OCI-LY1 (cell line): ENCODE results near the gene IL1RAPL1.

Experiments
- CTCF ChIP-seq: fragments of 200-600 bp; sonication (generic), shearing (Covaris generic); IDR thresholded peaks from 2 replicates; pipeline ENCODE4 v1.5.1; 2017; ENCODE audit warnings: mild to moderate bottlenecking, antibody characterized with exemption, low read length, moderate library complexity, mixed read lengths
- EZH2 ChIP-seq: fragments of 200-600 bp; sonication (generic), shearing (Covaris generic); IDR thresholded peaks from 2 replicates; pipeline ENCODE4 v1.8.0; 2017; ENCODE audit warnings: borderline replicate concordance, mixed run types, mild to moderate bottlenecking, antibody characterized with exemption, low read length, moderate library complexity, mixed read lengths

- TF ChIP-seq CTCF: no peak
- TF ChIP-seq EZH2: no peak
Observed at GRCh38 chrX:29992083-29992482, 1404.8 kb downstream of the IL1RAPL1 start.
